ENCODE data around the gene OSBPL10.

OSBPL10 gene

GRCh38 chr3:31979001-31979697 is 1.9 kb downstream of the OSBPL10 start:
- H3K4me3 ChIP-seq (ENCODE audit: low read depth, low read length) = no peak overlapping the region
- POLR2A ChIA-PET = no interaction called here

DNA sequence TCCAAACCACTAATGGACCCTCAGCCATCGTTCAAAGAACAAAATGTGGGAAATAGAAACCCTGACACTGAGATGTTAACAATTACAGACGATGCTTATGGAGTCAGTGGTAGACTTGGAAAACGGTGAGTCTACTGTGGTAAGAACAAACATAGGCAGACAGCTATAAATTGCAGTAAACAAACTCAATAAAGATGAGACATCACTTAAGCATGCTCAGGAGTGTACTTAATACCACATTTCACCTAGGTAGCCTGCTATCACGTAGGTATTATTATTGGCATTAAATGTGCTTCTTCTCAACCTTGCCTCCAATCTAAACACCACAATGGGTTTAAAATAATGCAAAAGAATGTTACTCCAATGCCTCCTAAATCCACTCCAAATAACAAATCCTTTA is 2.5 kb downstream of the OSBPL10 start:
- POLR2A ChIA-PET = no interaction called here
- CTCF ChIA-PET = no interaction called here
- DNase-seq (ENCODE audit: low read depth, low spot score) = no peak
- no peak overlapping the region for H3K4me3 ChIP-seq (ENCODE audit: low read depth, low read length)
- no peak for TF ChIP-seq CTCF (IDR thresholded peaks at IDR 0.05; ENCODE audit: insufficient read depth, low read length, missing control alignments)

More at GRCh38 chr3:31979001-31979697, 1.9 kb downstream of the OSBPL10 start:
- no peak for TF ChIP-seq CTCF (IDR thresholded peaks at IDR 0.05; ENCODE audit: insufficient read depth, low read length, missing control alignments)
- no peak for DNase-seq (ENCODE audit: low read depth, low spot score)
- CTCF ChIA-PET = no interaction called here

- DNase-seq (ENCODE audit: low read depth, low spot score) = no peak
- H3K4me3 ChIP-seq (ENCODE audit: low read depth, low read length) = no peak overlapping the region
- TF ChIP-seq CTCF (IDR thresholded peaks at IDR 0.05; ENCODE audit: insufficient read depth, low read length, missing control alignments) = no peak
- POLR2A ChIA-PET = no interaction called here
- CTCF ChIA-PET = no interaction called here
These were observed 3.3 kb downstream of the OSBPL10 start for GRCh38 chr3:31977736-31978135.

DNA sequence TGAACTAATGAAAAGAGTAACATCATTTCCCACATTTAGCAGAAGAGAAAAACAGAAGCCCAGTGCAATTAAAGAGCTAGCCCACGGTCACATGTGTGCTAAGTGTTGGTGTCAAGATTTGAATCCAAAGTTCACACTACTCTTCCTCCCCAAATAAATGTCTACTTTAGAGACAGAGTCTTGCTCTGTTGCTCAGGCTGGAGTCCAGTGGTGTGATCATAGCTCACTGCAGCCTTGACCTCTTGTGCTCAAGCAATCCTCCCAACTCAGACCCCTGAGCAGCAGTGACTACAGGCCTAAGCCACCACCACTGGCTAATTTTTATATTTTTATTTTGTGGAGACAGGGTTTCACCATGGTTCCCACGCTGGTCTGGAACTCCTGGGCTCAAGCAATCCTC is 4.8 kb downstream of the OSBPL10 start:
- CTCF ChIA-PET = no interaction called here
- POLR2A ChIA-PET = no interaction called here
- no peak for DNase-seq (ENCODE audit: low read depth, low spot score)
- no peak for TF ChIP-seq CTCF (IDR thresholded peaks at IDR 0.05; ENCODE audit: insufficient read depth, low read length, missing control alignments)
- H3K4me3 ChIP-seq (ENCODE audit: low read depth, low read length) = no peak overlapping the region

GRCh38 chr3:31974964-31975363 is 6.1 kb downstream of the OSBPL10 start:
- POLR2A ChIA-PET = no interaction called here
- no peak overlapping the region for H3K4me3 ChIP-seq (ENCODE audit: low read depth, low read length)
- no peak for TF ChIP-seq CTCF (IDR thresholded peaks at IDR 0.05; ENCODE audit: insufficient read depth, low read length, missing control alignments)
- DNase-seq (ENCODE audit: low read depth, low spot score) = no peak
- CTCF ChIA-PET = no interaction called here

DNA sequence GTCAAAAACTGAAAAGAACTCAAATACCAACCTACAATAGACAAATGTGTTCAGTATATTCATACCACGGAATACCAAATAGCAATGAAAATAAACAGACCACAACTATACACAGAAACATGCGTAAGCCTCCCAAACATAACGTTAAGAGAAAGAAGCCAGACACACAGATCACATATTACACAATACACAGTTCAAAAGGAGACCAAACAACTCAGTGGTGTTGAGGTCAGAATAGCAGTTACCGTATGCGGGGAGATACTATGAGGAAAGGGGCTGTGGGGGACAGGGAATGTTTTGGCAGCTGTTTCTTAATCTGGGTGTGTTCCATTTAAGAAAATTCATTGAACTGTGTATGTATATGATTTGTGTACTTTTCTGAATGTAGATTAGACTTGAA is 6.6 kb downstream of the OSBPL10 start:
- no peak for TF ChIP-seq CTCF (IDR thresholded peaks at IDR 0.05; ENCODE audit: insufficient read depth, low read length, missing control alignments)

More for the DNA sequence above, 6.6 kb downstream of the OSBPL10 start:
- DNase-seq (ENCODE audit: low read depth, low spot score) = no peak
- no peak overlapping the region for H3K4me3 ChIP-seq (ENCODE audit: low read depth, low read length)
- POLR2A ChIA-PET = no interaction called here
- CTCF ChIA-PET = no interaction called here
